COR-L47 (cell line): Measurements from ENCODE around the gene AARSD1.
"Not testable (repeated sequence)": the region's sequence is repeated elsewhere in the genome, so short reads cannot be mapped to it uniquely, and the experiment has no call there.

Experiments
- DNase-seq: peaks from one replicate; lab custom pipeline; 2025; lab: John Stamatoyannopoulos, UW

The AARSD1 gene, protein sequence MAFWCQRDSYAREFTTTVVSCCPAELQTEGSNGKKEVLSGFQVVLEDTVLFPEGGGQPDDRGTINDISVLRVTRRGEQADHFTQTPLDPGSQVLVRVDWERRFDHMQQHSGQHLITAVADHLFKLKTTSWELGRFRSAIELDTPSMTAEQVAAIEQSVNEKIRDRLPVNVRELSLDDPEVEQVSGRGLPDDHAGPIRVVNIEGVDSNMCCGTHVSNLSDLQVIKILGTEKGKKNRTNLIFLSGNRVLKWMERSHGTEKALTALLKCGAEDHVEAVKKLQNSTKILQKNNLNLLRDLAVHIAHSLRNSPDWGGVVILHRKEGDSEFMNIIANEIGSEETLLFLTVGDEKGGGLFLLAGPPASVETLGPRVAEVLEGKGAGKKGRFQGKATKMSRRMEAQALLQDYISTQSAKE

DNA sequence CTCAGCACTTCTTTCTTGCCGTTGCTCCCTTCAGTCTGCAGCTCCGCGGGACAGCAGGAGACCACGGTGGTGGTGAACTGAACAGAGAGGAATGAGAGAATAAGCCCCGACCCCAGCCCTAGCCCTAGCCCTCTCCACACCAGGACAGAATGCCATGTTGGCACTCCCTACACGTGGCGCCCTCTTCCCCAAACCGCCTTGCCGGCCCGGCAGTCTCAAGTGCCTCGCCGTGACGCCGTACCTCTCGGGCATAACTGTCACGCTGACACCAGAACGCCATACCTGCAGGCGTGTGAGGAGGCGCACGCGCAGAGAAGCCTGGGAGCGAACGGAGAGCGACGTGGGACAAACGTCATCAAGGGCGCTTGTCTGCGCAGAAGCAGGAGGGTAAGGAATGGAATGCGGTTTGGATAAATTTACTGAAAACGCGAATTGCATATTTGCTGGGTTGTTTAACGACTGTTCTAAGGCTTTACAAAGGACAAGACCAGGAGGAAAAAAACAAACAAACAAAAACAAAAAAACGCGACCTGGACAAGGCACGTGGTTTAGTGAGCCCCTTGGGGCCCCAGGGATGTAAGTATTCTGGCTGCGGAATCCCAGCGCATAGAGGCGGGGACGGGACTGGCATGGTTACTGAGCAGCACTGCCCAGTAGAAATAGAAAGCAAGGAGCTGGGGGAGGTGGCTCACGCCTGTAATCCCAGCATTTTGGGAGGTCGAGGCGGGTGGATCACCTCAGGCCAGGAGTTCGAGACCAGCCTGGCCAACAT is at the start of gene AARSD1:
AARSD1 (minus strand) TSS at position 294 of the 772 bp plus-strand sequence; CDS start at position 280, 14 bp downstream.
- DNase-seq, result peak; percentile 84

DNA sequence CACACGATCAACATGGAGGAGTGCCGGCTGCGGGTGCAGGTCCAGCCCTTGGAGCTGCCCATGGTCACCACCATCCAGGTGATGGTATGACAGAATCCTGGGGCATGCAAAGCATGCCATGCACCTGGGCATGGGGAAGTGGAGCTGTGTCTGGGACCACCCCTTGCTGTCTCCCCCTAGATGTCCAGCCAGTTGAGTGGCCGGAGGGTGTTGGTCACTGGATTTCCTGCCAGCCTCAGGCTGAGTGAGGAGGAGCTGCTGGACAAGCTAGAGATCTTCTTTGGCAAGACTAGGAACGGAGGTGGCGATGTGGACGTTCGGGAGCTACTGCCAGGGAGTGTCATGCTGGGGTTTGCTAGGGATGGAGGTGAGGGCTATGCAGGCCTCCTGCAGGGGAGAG is 49.0 kb upstream of the AARSD1 start:
- no peak for DNase-seq

DNA sequence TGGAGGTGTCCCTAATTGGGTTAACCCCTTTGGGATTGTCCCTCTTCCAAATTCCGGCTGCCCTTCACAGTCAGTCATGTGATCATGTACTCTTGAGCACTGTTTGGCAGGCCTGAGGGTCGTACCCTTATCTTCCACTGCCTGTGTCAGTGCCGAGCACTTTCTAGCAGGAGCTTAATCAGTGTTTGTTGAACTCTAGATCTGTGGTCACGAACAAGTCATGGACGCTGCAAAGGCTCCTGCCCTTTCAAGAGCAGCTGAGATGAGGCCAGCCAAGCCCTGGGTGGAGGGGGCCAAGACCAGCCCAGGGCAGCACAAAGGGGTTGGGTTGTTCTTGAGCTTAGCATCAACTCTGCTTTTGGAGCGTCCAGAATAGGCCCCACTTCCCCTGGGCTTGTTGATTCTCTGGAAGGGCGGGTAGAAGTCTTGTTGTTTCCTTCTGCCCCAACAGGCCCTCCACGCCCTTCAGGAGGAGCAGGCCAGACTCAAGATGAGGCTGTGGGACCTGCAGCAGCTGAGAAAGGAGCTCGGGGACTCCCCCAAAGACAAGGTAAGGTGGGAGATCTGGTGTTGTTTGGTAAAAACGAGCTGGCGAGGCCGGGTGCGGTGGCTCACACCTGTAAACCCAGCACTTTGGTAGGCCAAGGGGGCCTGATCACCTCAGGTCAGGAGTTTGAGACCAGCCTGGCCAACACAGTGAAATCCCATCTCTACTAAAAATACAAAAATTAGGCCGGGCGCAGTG is 47.6 kb upstream of the AARSD1 start:
- DNase-seq, result no peak

DNA sequence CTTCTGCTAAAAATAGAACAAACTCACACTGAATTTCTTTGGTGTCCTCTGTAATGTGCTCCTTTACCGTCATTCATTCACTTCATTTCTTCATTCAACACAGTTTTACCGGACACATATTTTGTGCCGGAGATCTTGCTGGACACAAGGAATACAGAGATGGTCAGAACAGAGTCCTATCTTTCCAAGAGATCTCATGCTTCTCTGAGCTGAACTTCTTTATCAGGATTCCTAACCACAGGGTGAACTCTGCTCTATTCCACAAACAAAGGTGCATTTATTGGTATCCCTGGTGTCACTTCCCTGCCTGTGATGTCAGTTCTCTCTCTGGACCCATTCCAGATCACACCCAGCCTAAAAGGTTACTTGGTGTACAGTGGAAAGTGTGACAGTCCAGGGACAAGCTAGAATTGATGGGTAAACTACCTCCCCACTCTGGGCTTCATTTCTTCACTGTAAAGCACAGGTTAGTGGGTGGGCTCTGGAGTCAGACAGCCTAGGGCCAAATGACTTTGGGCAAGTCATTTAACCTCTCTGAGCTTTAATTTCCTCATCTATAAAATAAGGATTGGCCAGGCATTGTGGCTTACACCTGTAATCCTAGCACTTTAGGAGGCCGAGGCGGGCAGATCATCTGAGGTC is 46.5 kb upstream of the AARSD1 start:
- no peak for DNase-seq

DNA sequence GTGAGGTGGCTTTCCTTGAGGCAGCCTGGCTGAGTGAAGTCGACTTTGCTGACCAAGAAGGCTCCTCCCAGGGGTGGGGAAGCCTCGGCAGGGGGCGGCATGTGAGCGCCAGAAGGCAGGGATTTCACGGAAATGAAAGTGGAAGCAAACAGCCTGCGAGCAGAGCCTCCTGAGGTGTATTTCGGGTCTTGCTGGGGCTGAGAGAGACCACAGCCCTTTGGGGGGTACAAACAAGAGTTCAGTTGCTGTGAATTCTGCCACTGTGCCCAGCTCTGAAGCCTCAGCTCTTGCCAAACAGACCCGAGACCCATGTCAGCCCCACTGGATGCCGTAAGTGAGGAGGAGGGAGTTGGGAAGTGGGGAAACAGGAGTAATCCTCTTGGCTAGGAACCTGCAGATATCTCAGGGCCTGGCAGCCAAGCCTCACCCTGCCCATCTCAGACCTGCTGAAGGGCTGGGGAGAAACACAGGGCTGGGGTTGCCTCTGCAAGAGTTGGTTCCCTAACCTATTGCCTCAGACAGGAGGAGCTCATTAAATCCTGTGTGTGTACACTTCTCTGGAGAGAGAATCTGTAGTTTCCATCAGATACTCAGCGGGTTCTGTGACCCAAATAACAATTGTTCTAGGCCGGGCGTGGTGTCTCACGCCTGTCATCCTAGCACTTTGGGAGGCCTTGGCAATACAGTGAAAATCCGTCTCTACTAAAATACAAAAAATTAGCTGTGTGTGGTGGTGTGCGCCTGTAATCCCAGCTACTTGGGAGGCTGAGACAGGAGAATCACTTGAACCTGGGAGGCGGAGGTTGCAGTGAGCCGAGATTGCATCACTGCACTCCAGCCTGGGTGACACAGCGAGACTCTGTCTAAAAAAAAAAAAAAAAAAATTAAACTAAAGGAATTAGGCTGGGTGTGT is 42.6 kb upstream of the AARSD1 start, which contains the start of gene IFI35:
IFI35 (plus strand) TSS at position 146 of the 913 bp plus-strand sequence; CDS start at position 310, 164 bp downstream.
- DNase-seq, result peak; percentile 55

DNA sequence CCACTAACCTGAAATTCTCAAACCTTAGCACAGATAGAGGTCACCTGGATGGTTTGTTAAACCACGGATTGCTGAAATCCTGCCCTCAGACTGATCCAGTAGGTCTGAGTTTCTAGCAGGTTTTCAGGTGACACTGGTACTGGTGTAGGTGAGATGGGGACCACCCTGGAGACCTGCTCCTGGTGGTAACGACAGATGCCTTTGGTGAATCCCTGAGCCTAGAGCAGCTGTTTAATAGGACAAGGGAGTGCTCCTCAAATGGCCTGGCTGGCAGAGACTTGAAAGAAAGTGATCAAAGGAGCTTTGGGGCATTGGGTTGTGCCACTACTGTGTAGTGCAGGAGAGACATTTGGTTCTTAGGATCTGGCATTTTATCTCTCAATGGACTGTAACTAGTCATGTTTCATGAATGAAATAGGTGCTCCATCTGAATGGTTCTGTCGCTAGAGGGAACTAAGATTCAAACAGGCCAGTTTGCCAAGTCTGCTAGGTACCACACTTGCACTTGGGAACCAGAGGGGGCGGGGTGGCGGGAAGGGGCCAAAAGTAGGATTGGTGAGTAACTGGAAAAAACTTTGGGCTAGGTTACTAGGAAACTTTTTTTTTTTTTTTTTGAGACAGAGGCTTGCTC is 39.4 kb upstream of the AARSD1 start:
- no peak for DNase-seq

DNA sequence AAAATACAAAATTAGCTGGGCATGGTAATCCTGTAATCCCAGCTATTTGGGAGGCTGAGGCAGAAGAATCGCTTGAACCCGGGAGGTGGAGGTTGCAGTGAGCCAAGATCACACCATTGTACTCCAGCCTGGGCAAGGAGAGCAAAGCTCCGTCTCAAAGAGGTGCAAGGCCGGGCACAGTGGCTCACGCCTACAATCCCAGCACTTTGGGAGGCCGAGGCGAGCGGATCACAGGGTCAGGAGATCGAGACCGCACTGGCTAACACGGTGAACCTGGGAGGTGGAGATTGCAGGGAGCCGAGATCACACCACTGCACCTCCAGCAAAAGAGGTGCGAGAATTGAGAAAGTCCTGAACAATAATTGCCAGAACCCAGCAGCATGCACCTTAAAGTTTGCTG is 36.6 kb upstream of the AARSD1 start:
- not testable (repeated sequence) for DNase-seq

DNA sequence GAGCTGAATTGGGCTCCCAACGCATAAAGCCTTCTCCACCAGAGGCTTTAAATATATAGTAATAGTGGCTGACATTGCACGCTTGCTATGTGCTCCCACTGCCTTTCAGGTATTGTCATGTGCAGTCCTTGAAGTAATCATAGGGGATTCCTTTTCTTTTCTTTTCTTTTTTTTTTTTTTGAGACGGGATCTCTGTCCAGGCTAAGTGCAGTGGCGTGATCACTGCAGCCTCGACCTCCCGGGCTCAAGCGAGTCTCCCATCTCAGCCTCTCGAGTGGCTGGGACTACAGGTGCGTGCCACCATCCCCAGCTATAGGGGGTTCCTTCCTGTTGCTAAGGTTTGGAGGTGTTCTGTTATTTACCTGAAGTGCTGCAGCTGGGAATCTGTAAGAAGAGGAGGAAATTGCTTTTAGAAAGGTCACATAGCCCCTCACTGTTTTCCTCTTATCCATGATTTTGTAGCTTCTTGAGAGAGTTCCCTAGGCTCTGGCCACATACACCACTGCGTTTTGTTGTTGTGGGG is 34.8 kb upstream of the AARSD1 start:
- no peak for DNase-seq

DNA sequence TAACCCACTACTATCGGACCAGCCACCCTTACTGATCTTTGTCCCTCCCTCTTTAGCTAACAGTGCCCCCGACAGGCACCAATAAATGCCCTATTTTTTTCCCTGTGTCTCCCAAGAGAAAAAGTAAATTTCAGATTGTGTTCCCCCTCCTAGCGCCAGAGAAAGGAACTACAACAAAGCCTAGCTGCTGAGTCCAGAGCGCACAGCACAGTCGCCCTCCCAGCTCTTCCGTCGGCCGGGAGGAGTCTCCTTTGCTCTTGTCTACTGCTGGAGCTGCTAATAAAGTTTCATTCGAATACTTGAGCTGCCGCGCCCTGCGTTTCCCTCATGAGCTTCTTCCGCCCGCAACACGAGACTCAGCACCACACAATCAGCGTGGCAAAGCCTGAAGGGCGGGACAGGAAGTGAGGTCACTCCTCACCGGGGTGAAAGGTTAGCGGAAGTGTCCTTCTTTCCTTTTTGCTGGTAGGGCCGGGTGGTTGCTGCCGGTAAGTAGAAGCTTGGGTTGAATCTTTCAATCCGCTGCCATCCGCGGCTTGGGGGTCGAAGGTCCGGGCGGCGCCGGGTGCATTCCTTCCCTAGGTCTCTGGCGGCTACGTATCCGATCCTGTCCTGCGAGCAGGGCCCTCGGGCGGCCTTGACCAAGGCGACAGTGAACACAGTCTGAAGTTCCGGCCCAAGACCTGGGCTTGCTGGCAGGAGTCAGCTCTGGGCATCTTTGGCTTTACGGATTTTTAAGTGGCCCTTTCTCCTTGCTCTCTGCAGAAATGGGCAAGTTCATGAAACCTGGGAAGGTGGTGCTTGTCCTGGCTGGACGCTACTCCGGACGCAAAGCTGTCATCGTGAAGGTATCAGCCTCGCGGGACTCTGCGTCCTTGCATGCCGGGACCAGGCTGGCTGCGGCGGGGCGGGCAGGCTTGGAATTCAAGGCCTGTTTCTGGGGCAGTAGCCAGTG is 34.0 kb upstream of the AARSD1 start, which contains the start of gene RPL27:
RPL27 (plus strand) TSS at position 436 of the 955 bp plus-strand sequence; CDS start at position 768, 332 bp downstream.
- peak; percentile 99 for DNase-seq

DNA sequence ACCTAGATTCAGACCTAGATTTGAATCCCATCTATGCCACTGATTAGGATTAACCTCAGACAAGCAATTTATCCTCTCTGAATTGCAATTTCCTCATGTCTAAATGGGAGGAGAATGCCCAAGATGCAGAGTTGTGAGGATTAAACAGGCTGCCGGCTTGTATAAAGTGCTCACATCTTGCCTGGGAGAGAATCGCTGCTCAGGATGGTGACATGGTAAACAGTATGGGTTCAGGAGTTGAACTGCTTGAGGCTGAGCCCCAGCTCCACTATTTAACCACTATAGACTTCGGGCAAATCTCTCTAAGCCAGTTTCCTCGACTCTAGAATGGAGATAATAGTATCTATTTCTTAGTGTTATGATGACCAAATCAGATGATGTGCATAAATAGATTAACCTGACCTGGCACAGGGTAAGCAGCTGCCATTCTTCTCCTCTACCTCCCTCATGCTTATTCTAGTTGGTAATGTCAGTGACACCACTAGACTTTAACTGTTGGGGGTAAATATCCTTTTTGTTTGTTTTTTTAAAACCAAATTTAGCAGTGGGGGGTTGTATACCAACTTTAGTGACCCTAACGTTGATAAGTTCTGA is 33.2 kb upstream of the AARSD1 start:
- DNase-seq, result no peak

DNA sequence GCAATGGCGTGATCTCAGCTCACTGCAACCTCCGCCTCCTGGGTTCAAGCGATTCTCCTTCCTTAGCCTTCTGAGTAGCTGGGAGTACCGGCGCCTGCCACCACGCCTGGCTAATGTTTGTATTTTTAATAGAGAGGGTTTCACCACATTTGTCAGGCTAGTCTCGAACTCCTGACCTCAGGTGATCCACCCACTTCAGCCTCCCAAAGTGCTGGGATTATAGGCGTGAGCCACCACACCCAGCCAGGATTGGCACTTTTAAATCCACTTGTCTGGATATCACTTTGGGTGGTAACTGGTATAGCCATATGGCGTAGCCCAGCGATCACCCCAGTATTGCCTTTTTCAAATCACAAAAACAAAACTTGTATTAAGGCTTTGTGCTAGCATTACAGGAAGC is 29.7 kb upstream of the AARSD1 start:
- DNase-seq, result not testable (repeated sequence)

DNA sequence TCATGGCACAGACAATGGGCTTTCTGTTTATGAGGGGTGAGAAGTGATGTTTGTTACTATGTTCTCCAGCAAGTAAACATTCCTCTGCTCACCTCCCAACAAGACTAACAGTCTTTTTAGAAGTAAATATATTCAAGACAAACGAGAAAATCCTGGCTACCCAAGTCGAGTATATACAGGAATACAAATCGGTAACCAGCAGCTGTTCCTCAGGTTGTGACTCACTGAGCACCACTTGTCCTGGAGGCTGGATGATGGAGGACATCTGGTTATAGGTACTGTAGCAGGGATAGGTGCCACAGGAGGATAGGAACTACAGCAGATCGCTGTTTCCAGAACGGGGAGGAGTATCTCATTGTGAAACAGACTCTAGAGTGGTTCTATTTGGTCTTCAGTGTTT is 28.6 kb upstream of the AARSD1 start:
- DNase-seq, result no peak

DNA sequence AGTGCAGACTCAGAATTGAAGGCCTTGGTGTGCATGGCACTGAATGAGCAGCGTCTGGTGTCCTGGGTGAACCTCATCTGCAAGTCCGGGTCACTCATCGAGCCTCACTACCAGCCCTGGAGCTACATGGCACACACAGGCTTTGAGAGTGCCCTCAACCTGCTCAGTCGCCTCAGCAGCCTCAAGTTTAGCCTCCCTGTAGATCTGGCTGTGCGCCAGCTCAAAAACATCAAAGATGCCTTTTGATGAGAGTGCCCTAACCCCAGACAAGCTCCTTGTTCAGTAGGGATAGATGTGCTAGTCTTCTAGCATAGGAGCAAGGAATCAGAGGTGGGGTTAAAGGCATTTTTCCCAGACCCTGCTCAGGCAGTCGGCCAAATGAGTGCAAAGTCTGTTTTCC is 27.2 kb upstream of the AARSD1 start:
- no peak for DNase-seq

DNA sequence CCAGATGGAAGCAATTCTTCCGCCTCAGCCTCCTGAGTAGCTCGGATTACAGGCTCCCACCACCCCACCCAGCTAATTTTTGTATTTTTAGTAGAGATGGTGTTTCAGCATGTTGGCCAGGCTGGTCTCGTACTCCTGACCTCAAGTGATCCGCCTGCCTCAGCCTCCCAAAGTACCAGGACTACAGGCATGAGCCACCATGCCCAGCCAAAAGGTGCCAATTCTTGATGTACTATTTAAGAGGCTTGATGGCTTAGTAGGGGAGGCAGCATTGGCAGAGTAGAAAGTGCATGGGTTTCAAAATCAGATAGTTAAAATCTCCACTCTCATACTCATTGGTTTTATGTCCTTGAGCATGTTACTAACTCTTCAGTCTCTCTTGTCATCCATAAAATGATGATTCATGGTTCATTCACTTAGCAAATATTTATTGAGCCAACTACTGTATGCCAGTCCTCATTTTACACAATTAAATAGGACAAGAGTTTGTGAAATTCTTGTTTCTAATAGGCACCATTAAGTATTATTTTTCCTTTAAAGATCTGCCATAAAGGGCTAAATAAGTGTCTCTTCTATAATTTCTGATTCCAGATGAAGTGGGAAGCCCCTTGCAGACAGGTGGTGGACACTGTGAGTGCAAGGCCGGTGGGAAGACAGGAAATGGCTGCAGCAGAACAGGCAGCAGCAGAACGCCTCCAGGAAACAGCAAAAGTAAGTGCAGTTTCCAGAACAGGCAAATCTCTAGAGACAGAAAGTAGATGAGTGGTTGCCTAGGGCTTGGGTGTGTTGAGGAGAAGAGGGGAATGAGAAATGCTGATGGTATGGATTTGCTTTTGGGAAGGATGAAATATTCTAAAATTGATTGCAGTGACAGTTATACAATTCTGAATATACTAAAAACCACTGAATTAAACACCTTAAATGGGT is 25.7 kb upstream of the AARSD1 start:
- DNase-seq, result no peak

DNA sequence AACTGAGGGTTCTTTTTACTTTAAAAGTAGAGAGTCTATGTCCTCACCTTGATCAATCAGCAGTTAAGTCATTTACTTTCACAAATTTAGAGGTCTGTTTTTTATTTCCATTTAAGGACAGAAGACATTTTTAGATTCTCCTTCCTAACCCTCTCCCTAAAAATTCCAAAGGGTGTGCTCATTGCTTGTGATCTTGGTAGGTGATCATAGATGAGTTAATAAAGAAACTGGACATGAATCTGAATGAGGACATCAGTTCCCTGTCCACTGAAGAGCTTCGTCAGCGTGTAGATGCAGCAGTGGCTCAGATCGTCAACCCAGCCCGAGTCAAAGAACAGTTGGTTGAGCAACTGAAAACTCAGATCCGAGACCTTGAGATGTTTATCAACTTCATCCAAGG is 24.9 kb upstream of the AARSD1 start:
- no peak for DNase-seq

DNA sequence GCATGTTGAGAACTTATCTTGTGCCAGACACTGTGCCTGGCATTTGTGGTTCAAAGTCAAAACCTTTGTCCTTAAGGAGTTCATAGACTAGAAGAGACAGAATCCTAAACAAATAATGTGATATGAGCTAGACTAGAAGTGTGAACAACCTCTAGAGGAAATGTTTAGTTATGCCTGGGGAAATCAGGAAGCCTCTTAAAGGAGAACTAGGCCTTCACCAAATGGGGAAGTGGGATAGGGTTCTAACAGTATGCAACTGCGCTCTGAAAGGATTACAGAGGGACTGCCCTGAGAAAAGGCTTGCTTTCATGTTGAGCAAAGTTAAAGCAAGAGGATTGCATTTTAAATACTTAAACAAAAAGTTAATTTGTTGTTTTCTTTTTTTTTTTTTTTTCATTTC is 21.0 kb upstream of the AARSD1 start:
- no peak for DNase-seq

DNA sequence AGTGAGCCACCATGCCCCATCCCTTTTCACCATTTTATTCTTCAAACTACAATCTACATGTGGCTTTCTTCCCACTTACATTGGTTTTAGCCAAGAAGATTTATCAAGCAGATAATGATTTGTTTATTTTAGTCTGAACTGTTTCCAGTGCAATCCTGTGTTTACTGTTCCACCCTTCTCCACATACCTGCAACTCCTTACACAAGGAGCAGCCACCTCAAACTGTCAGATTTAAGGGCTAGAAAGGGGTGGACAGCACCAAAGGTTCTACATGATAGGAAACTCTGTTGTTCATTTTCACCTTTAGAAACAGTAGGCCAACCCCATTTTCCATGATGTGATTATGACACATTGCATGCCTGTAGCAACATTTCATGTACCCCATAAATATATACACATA is 18.0 kb upstream of the AARSD1 start:
- DNase-seq, result no peak
